ENCODE data around the gene ISCA1.

- TF ChIP-seq EP300 (IDR thresholded peaks at IDR 0.05): no peak
- no peak for TF ChIP-seq CTCF (IDR thresholded peaks at IDR 0.05)
- TF ChIP-seq POLR2A (IDR thresholded peaks at IDR 0.05): no peak
- no peak for TF ChIP-seq POLR2AphosphoS5 (IDR thresholded peaks at IDR 0.05)
These were observed 26.3 kb upstream of the ISCA1 start for GRCh38 chr9:86308687-86309086.
